Endodermal cell (in vitro differentiated cells): ENCODE data around the gene GRHL3. TPM values are rescaled to one million over a fixed set of nuclear protein-coding genes. Genes with fewer than 3 reads are reported as not detected.

ENCODE experiments used
- DNase-seq: peaks from one replicate; pipeline ENCODE4 v3.0.0-alpha.2; 2017
- H3K27ac ChIP-seq: 2 replicates; pipeline ENCODE4 v1.5.1; 2013; ENCODE audit warnings: mild to moderate bottlenecking, low read depth, low read length, moderate library complexity
- H3K27me3 ChIP-seq: 2 replicates; pipeline ENCODE4 v1.6.1; 2013; ENCODE audit warnings: mild to moderate bottlenecking, low read length, moderate library complexity; ENCODE audit not compliant: insufficient read depth, control insufficient read depth, poor library complexity, severe bottlenecking
- H3K36me3 ChIP-seq: 2 replicates; pipeline ENCODE4 v1.7.0; 2013; ENCODE audit warnings: mild to moderate bottlenecking, low read length, moderate library complexity; ENCODE audit not compliant: control insufficient read depth, insufficient read depth
- H3K4me1 ChIP-seq: one replicate; pipeline ENCODE4 v1.7.0; 2013; ENCODE audit warnings: low read length; ENCODE audit not compliant: control insufficient read depth, insufficient read depth
- H3K4me3 ChIP-seq: 2 replicates; pipeline ENCODE4 v1.5.1; 2013; ENCODE audit warnings: mild to moderate bottlenecking, low read length, moderate library complexity
- H3K9ac ChIP-seq: 2 replicates; pipeline ENCODE4 v1.6.1; 2013; ENCODE audit warnings: mild to moderate bottlenecking, low read length, moderate library complexity; ENCODE audit not compliant: poor library complexity, severe bottlenecking; ENCODE audit errors: extremely low read depth
- H3K9me3 ChIP-seq: 2 replicates; pipeline ENCODE4 v1.6.1; 2013; ENCODE audit warnings: mild to moderate bottlenecking, low read length, moderate library complexity; ENCODE audit not compliant: control insufficient read depth
- H3K27ac Mint-ChIP-seq: 2 replicates; pipeline ENCODE4 v1.8.0; 2020; ENCODE audit warnings: mixed read lengths
- H3K27me3 Mint-ChIP-seq: 2 replicates; pipeline ENCODE4 v1.8.0; 2021; ENCODE audit warnings: mild to moderate bottlenecking, mixed read lengths; ENCODE audit not compliant: insufficient read depth
- H3K36me3 Mint-ChIP-seq: 2 replicates; pipeline ENCODE4 v1.8.0; 2020; ENCODE audit warnings: low read depth, mixed read lengths
- H3K4me1 Mint-ChIP-seq: 2 replicates; pipeline ENCODE4 v1.8.0; 2020; ENCODE audit warnings: mixed read lengths
- H3K4me3 Mint-ChIP-seq: 2 replicates; pipeline ENCODE4 v1.8.0; 2020; ENCODE audit warnings: mild to moderate bottlenecking, moderate library complexity, mixed read lengths
- H3K9me3 Mint-ChIP-seq: 2 replicates; pipeline ENCODE4 v1.8.0; 2020; ENCODE audit warnings: mild to moderate bottlenecking, mixed read lengths
- CTCF ChIP-seq: fragments of 200-600 bp; sonication (generic); conservative IDR thresholded peaks from 2 replicates; pipeline ENCODE4 v1.5.0; 2021; ENCODE audit warnings: antibody characterized with exemption, mild to moderate bottlenecking
- WGBS, 2 experiments: methylation state at CpG; one replicate each; pipeline versions ENCODE4 v1.1.5 to v1.1.7; 2013; ENCODE audit warnings: missing lambda C conversion rate in 2 of 2, mixed read lengths in 1 of 2; ENCODE audit not compliant: insufficient coverage in 1 of 2, insufficient read length in 1 of 2; 5-methylcytosine and 5-hydroxymethylcytosine counted together
- total RNA-seq, 2 donors: library from RNA; stranded (reverse); fragmentation: NEBNext Ultra II Directional in 1 of 2; extraction: Animal tissue kit (Norgen Biotek cat#: 25700) in 1 of 2; gene quantifications; 2 replicates in 1 of 2; 3 replicates in 1 of 2; pipeline ENCODE4 v1.2.1, GENCODE V29; 2021

Gene GRHL3
- total RNA-seq, 2 donors from 2014 or later, result 1.8 to 2.5 TPM

- H3K27ac Mint-ChIP-seq, result peak overlapping the region; percentile 67
- H3K4me3 Mint-ChIP-seq, result no peak overlapping the region
These were observed 54.6 kb downstream of the GRHL3 start for GRCh38 chr1:24373710-24374109.

GRCh38 chr1:24374891-24375786 lies 56.0 kb downstream of the GRHL3 start:
- WGBS, 2 experiments, result 70 to 71% methylated on average over 12 to 13 of the region's 13 CpGs
- TF ChIP-seq CTCF, result no peak
- Histone ChIP-seq H3K36me3 (peaks cover 7% of the 10 kb centered on the region), H3K9me3 (no peaks in the 10 kb centered on the region), H3K4me1 (peaks cover 7% of the 10 kb centered on the region), H3K9ac (peak overlapping the region; percentile 32), H3K4me3 (peak overlapping the region; percentile 13), H3K27ac (peak overlapping the region; percentile 1), H3K27me3 (no peaks in the 10 kb centered on the region)
- Mint-ChIP-seq H3K36me3 (peaks cover 16% of the 10 kb centered on the region), H3K27ac (peak overlapping the region; percentile 89), H3K27me3 (no peaks in the 10 kb centered on the region), H3K4me3 (peak overlapping the region; percentile 11), H3K4me1 (peaks cover 34% of the 10 kb centered on the region), H3K9me3 (no peaks in the 10 kb centered on the region)
- DNase-seq, result peak; percentile 80

More at GRCh38 chr1:24373710-24374109, 54.6 kb downstream of the GRHL3 start:
- TF ChIP-seq CTCF, result no peak
- Mint-ChIP-seq H3K9me3 (no peaks in the 10 kb centered on the region), H3K4me1 (peaks cover 25% of the 10 kb centered on the region), H3K27me3 (no peaks in the 10 kb centered on the region), H3K36me3 (peaks cover 7% of the 10 kb centered on the region)
- no peak for DNase-seq
- Histone ChIP-seq H3K27me3 (no peaks in the 10 kb centered on the region), H3K9me3 (no peaks in the 10 kb centered on the region), H3K27ac (no peak overlapping the region), H3K4me1 (peaks cover 4% of the 10 kb centered on the region), H3K4me3 (no peak overlapping the region), H3K36me3 (peaks cover 2% of the 10 kb centered on the region), H3K9ac (no peak overlapping the region)
- WGBS, 2 experiments, result 88 to 89% methylated on average over 5 to 8 of the region's 8 CpGs

- Mint-ChIP-seq H3K27me3 (no peaks in the 10 kb centered on the region), H3K9me3 (no peaks in the 10 kb centered on the region), H3K36me3 (peaks cover 26% of the 10 kb centered on the region)
These were observed 60.7 kb downstream of the GRHL3 start for GRCh38 chr1:24379733-24380315.

More at GRCh38 chr1:24379733-24380315, 60.7 kb downstream of the GRHL3 start:
- 83 to 92% methylated on average over 6 to 8 of the region's 8 CpGs for WGBS, 2 experiments
- H3K27me3 ChIP-seq, result no peaks in the 10 kb centered on the region
- Mint-ChIP-seq H3K27ac (no peak overlapping the region), H3K4me3 (no peak overlapping the region), H3K4me1 (peaks cover 24% of the 10 kb centered on the region)
- no peaks in the 10 kb centered on the region for H3K9me3 ChIP-seq
- H3K27ac ChIP-seq, result no peak overlapping the region
- peak; percentile 7 for DNase-seq
- no peak overlapping the region for H3K9ac ChIP-seq
- peaks cover 15% of the 10 kb centered on the region for H3K36me3 ChIP-seq
- TF ChIP-seq CTCF, result no peak
- H3K4me3 ChIP-seq, result no peak overlapping the region
- peaks cover 11% of the 10 kb centered on the region for H3K4me1 ChIP-seq
